Neural cell (in vitro differentiated cells): ENCODE results near the gene NEFH.

ENCODE experiments used
- EP300 ChIP-seq: fragments of 450-650 bp; conservative IDR thresholded peaks from 2 replicates; pipeline ENCODE4 v1.6.1; 2014; ENCODE audit warnings: antibody characterized with exemption, mild to moderate bottlenecking, moderate library complexity; ENCODE audit not compliant: poor library complexity, severe bottlenecking
- EZH2 ChIP-seq: fragments of 200-600, 300-800 bp; shearing (Covaris generic), sonication (generic); IDR thresholded peaks from 2 replicates; pipeline ENCODE4 v1.6.1; 2014; ENCODE audit warnings: antibody characterized with exemption, low read length, borderline replicate concordance, mild to moderate bottlenecking; ENCODE audit not compliant: insufficient read depth, poor library complexity, severe bottlenecking
- MXI1 ChIP-seq: fragments of 450-650 bp; conservative IDR thresholded peaks from 2 replicates; pipeline ENCODE4 v1.6.1; 2014; ENCODE audit warnings: antibody characterized with exemption, mild to moderate bottlenecking; ENCODE audit not compliant: poor library complexity, severe bottlenecking
- POLR2AphosphoS5 ChIP-seq: IDR thresholded peaks from 2 replicates; pipeline ENCODE4 v1.6.1; 2012
- RAD21 ChIP-seq: fragments of 450-650 bp; conservative IDR thresholded peaks from 2 replicates; pipeline ENCODE4 v1.6.1; 2014; ENCODE audit warnings: antibody characterized with exemption, mild to moderate bottlenecking, moderate library complexity
- SMC3 ChIP-seq: fragments of 450-650 bp; conservative IDR thresholded peaks from 2 replicates; pipeline ENCODE4 v1.6.1; 2014; ENCODE audit warnings: antibody characterized with exemption, mild to moderate bottlenecking, moderate library complexity; ENCODE audit not compliant: poor library complexity
- TAF1 ChIP-seq: IDR thresholded peaks from 2 replicates; pipeline ENCODE4 v1.6.1; 2012; ENCODE audit warnings: low read depth
- TF ChIP-seq, protein P1 (sequence below): fragments of 450-650 bp; IDR thresholded peaks from 2 replicates; pipeline ENCODE4 v1.5.1; 2014; ENCODE audit warnings: antibody characterized with exemption, mild to moderate bottlenecking, moderate library complexity; ENCODE audit not compliant: poor library complexity, severe bottlenecking
- TF ChIP-seq, protein P2 (sequence below): IDR thresholded peaks from 2 replicates; pipeline ENCODE4 v1.6.1; 2012; ENCODE audit warnings: borderline replicate concordance

DNA sequence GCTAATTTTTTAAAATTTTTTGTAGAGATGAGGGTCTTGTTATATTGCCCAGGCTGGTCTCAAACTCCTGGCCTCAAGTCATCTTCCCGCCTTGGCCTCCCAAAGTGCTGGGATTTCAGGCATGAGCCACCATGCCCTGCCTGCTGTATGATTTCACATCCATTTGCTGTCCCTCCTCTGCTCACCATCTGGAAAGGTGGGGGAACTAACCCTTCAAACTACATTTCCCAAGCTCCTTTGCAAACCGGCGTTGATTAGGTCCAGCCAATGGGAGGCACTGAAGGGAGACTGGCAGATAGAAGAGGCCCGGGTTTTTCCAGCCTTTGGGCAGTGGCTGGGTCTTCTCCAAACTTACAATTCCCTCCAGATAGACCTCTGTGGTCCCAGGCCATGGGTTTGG, 22.3 kb upstream of the NEFH start:
- TF ChIP-seq EP300: no peak
- TF ChIP-seq, protein P1, sequence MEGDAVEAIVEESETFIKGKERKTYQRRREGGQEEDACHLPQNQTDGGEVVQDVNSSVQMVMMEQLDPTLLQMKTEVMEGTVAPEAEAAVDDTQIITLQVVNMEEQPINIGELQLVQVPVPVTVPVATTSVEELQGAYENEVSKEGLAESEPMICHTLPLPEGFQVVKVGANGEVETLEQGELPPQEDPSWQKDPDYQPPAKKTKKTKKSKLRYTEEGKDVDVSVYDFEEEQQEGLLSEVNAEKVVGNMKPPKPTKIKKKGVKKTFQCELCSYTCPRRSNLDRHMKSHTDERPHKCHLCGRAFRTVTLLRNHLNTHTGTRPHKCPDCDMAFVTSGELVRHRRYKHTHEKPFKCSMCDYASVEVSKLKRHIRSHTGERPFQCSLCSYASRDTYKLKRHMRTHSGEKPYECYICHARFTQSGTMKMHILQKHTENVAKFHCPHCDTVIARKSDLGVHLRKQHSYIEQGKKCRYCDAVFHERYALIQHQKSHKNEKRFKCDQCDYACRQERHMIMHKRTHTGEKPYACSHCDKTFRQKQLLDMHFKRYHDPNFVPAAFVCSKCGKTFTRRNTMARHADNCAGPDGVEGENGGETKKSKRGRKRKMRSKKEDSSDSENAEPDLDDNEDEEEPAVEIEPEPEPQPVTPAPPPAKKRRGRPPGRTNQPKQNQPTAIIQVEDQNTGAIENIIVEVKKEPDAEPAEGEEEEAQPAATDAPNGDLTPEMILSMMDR: no peak
- no peak for TF ChIP-seq TAF1
- no peak for TF ChIP-seq SMC3
- TF ChIP-seq RAD21: no peak
- no peak for TF ChIP-seq EZH2
- no peak for TF ChIP-seq POLR2AphosphoS5
- TF ChIP-seq, protein P2, sequence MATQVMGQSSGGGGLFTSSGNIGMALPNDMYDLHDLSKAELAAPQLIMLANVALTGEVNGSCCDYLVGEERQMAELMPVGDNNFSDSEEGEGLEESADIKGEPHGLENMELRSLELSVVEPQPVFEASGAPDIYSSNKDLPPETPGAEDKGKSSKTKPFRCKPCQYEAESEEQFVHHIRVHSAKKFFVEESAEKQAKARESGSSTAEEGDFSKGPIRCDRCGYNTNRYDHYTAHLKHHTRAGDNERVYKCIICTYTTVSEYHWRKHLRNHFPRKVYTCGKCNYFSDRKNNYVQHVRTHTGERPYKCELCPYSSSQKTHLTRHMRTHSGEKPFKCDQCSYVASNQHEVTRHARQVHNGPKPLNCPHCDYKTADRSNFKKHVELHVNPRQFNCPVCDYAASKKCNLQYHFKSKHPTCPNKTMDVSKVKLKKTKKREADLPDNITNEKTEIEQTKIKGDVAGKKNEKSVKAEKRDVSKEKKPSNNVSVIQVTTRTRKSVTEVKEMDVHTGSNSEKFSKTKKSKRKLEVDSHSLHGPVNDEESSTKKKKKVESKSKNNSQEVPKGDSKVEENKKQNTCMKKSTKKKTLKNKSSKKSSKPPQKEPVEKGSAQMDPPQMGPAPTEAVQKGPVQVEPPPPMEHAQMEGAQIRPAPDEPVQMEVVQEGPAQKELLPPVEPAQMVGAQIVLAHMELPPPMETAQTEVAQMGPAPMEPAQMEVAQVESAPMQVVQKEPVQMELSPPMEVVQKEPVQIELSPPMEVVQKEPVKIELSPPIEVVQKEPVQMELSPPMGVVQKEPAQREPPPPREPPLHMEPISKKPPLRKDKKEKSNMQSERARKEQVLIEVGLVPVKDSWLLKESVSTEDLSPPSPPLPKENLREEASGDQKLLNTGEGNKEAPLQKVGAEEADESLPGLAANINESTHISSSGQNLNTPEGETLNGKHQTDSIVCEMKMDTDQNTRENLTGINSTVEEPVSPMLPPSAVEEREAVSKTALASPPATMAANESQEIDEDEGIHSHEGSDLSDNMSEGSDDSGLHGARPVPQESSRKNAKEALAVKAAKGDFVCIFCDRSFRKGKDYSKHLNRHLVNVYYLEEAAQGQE: no peak
- TF ChIP-seq MXI1: no peak
